ENCODE results near the gene AQP9.
A peak's percentile ranks its signal among the peaks of the same experiment; 100 is the strongest.

The AQP9 gene

DNA sequence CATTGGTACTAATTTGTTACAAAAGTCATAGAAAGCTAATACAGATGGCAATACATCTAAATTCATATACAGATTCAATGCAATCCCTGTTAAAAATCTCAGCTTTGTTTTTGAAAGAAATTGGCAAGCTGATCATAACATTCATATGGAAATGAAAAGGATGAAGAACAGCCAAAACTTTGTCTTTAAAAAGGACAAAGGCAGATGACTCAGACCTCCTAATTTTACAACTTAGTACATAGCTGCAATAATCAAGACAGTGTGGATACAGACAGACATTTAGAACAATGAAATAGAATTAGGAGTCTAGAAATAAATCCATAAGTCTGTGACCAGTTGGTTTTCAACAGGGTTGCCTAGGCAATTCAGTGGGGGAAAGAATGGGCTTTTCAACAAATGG, 63.3 kb downstream of the AQP9 start:
- no peak for TF ChIP-seq SIN3A (IDR thresholded peaks at IDR 0.05; ENCODE audit: borderline replicate concordance, insufficient read depth, low read length)
- TF ChIP-seq TAF1 (IDR thresholded peaks at IDR 0.05; ENCODE audit: borderline replicate concordance, insufficient read depth, low read length): no peak
- TF ChIP-seq POLR2AphosphoS5 (IDR thresholded peaks at IDR 0.05; ENCODE audit: low read depth, low read length): no peak
- TF ChIP-seq FOXP2 (optimal IDR thresholded peaks at IDR 0.05; ENCODE audit: borderline replicate concordance, extremely low read depth, extremely low read length, insufficient read depth): no peak
- TF ChIP-seq REST (IDR thresholded peaks at IDR 0.05; ENCODE audit: insufficient read depth in 1 of 2, low read depth in 2 of 2, low read length in 2 of 2): no peak

DNA sequence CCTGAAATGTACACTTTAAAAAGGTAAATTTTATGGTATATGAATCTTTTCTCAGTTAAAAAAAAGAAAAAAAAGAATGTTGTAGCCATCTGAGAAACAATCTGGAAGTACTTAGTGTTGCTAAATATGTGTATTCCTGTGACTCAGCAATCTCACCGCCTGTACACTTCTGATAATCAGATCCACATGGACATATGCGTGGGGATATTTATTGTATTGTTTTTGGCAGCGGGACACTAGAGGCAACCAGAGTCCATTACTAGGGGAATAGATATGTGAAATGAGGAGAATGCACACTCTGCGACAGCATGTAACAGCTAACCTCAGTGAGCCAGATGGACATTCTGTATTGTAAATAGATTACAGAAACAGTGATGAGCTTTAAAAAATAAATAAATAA, 65.4 kb downstream of the AQP9 start:
- TF ChIP-seq POLR2AphosphoS5 (IDR thresholded peaks at IDR 0.05; ENCODE audit: low read depth, low read length) (peak; percentile 59; the same call in 1 of the 2 replicates), FOXP2 (optimal IDR thresholded peaks at IDR 0.05; ENCODE audit: borderline replicate concordance, extremely low read depth, extremely low read length, insufficient read depth) (no peak), SIN3A (IDR thresholded peaks at IDR 0.05; ENCODE audit: borderline replicate concordance, insufficient read depth, low read length) (peak; percentile 17; the same call in 1 of the 2 replicates), TAF1 (IDR thresholded peaks at IDR 0.05; ENCODE audit: borderline replicate concordance, insufficient read depth, low read length) (peak; percentile 36; the same call in 1 of the 2 replicates), REST (IDR thresholded peaks at IDR 0.05; ENCODE audit: insufficient read depth in 1 of 2, low read depth in 2 of 2, low read length in 2 of 2) (no peak)

GRCh38 chr15:58206151-58206550, 68.0 kb downstream of the AQP9 start:
- TF ChIP-seq REST (IDR thresholded peaks at IDR 0.05; ENCODE audit: insufficient read depth in 1 of 2, low read depth in 2 of 2, low read length in 2 of 2) (no peak), POLR2AphosphoS5 (IDR thresholded peaks at IDR 0.05; ENCODE audit: low read depth, low read length) (no peak), SIN3A (IDR thresholded peaks at IDR 0.05; ENCODE audit: borderline replicate concordance, insufficient read depth, low read length) (no peak), FOXP2 (optimal IDR thresholded peaks at IDR 0.05; ENCODE audit: borderline replicate concordance, extremely low read depth, extremely low read length, insufficient read depth) (no peak), TAF1 (IDR thresholded peaks at IDR 0.05; ENCODE audit: borderline replicate concordance, insufficient read depth, low read length) (no peak)

GRCh38 chr15:58212909-58213526, 74.8 kb downstream of the AQP9 start:
- TF ChIP-seq SIN3A (IDR thresholded peaks at IDR 0.05; ENCODE audit: borderline replicate concordance, insufficient read depth, low read length) (no peak), POLR2AphosphoS5 (IDR thresholded peaks at IDR 0.05; ENCODE audit: low read depth, low read length) (no peak), TAF1 (IDR thresholded peaks at IDR 0.05; ENCODE audit: borderline replicate concordance, insufficient read depth, low read length) (no peak), FOXP2 (optimal IDR thresholded peaks at IDR 0.05; ENCODE audit: borderline replicate concordance, extremely low read depth, extremely low read length, insufficient read depth) (no peak), REST (IDR thresholded peaks at IDR 0.05; ENCODE audit: insufficient read depth in 1 of 2, low read depth in 2 of 2, low read length in 2 of 2) (no peak)

Measured in PFSK-1 (cell line).